NOMO-1 treated with dmso at 0.1 percent for 144 hours (cell line): ENCODE data around the gene ATF6.
"Not testable (repeated sequence)": the region's sequence is repeated elsewhere in the genome, so short reads cannot be mapped to it uniquely, and the experiment has no call there.

ENCODE experiments used
- DNase-seq: peaks from one replicate; lab custom pipeline; 2025; ENCODE audit not compliant: unreplicated experiment; lab: John Stamatoyannopoulos, UW

Gene ATF6

DNA sequence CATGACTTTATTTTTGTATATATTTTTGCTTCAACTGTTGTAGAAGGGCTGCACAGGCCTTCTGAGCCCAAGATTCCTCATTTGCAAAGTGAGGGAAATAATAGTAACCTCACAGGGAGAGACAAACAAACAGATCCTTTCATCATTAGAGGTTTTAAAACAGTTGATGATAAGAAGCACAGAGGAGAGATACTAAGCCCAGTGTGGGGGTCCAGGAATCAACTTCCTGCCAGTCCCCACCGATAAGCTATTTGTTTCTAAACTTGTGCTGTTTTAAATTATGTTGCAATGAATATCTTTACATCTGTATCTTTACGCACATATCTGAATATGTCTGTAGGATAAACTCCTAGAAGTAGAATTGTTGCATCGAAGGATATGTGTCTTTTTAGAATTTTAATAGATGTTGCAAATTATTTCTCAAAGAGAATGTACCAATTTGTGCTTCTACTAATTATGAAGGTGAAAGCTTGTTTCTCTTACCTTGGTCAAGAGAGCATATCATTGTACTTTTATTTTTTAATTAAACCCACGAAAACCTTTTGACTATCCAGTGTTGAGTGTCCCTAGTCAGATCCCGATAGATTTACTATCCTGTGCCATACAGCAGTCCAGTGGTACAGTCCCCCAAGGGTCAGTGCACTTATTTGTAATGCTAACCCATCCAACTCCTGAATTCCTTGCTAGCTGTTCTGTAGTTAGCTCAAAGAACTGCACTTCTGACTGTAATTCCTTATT, 34.0 kb upstream of the ATF6 start:
- no peak for DNase-seq

DNA sequence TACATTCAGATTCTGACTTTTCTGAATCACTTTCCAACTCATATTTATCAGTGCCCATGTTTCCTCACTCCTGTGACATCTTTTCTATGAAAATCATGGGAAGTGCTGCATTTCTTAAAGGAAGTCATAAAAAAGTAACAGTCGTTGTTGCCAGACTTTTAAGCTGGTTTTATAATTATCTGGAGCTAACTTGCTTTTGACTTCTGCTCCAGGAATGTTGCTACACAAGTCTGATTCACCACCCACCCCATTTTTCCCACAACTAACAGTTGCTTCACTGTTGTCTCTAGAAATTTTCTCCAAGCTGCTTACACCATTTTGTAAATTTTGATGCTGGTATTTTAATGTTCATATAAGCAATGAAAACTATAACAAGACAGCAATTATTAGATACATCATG, 32.6 kb upstream of the ATF6 start:
- DNase-seq, result peak; percentile 70

DNA sequence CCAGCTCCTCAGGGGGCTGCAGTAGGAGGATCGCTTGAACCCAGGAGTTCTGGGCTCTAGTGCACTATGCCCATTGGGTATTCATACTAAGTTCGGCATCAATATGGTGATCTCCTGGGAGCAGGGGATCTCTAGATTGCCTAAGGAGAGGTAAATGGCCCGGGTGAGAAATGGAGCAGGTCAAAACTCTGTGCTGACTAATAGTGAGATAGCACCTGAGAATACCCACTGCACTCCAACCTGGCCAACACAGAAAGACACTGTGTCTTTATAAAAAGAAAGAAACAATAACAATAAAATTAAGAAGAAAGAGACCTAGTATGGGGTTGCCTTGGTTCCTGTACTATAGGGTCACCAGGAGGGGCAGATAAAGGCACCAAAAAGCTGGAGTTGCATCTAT, 30.3 kb upstream of the ATF6 start:
- no peak for DNase-seq

DNA sequence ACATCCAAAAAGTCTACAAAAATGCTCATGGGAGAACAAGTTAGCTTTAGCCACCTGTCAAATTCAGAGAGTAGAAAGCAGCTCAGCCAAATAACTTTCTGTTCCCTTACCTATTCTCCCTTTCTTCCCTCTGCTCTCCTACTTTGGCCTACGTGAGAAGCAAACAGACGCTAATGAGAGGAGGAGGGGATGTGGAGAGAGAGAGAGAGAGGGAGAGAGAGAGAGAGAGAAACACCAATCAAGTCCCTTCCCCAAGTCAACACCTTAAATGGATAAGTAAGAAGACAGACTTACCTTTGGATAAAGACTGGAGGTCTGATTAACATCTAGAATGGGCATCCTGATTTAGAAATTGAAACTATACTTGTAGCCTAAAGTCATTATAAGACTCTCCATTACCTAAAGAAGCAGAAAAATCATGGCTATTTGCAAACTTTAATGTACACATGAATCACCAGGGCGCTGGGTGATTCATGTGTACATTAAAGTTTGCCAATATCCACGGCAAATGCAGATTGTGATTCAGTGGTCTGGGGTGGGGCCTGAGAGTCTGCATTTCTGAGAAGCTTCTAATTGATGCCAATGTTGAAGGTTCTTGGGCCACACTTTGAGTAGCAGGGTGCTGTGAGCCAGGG, 29.7 kb upstream of the ATF6 start:
- DNase-seq, result no peak

DNA sequence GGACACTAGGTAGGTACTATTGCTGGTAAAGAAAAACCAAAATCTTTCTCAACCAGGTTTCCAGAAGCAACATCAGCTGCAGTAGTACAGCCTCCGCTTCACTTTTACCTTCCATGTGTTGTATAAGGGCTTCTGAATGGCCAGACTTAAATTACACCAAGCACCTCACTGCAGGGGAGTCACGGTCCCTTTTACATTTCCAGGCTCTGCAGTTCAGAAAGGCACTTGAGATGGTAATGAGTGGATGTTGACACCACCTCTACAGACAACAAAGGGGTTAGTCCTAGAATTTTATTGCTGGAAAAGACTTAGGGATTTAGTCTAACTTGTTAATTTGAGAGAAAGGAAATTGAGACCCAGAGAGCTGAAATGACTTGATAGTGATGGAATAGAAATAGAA, 28.5 kb upstream of the ATF6 start:
- DNase-seq, result no peak

DNA sequence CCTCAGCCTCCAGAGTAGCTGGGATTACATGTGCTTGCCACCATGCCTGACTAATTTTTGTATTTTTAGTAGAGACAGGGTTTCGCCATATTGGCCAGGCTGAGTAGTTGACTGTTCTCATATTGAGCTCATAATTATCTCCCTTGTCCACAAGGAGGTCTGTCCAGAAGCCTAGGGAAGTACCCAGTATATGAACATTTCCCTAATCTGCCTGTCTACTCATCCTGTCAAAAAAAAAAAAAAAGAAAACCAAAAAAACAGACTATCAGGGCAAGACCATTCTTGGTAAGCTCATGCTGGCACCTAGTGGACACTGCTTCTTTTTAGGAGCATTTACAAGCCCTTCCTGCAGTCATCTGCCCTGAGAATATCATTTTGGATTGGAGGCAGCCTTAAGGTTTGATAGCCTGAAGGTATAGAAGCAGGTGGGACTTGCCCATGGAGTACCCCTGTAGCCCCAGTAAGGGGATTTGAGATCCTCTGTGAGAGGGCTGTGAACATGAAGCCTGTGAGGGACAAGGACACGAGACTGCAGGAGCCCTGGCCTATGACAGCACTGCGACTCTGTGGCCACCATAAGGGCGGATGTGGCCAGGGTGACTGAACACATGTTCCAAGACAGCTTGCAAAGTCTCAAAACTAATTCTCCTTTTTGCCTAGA, 27.4 kb upstream of the ATF6 start:
- peak; percentile 87 for DNase-seq

DNA sequence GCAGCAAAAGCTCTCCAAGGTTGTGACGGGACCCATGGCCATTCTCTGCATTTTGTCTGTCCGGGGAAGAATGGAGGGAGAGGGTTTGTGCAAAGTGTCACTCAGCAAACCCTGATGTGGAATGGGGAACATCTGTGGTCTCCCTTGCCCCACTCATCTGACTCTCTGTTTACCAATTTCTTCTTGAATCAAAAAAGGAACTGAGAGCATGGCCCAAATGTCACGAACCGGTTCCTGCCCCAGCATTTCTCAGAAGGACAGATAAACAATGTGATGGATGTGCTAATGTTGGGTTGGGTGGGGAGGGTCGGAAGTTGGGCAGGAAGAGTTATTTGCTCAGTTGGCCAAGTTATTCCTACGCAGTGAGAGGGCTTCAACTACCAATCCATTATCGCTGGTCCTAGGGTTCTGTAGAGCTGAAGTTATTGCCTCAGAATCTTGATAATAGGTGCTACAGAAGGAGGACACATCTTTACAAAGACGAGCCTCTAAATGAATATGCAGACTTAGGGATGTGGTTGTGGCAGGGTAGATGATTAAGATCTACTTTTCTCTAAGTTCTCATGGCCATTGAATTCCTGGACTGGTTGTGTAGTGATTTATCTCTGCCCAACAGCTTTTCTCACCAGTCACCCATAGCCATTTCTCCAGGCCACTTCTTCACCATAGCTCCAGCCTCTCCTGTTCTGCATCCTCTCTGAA, 26.1 kb upstream of the ATF6 start:
- peak; percentile 24 for DNase-seq

DNA sequence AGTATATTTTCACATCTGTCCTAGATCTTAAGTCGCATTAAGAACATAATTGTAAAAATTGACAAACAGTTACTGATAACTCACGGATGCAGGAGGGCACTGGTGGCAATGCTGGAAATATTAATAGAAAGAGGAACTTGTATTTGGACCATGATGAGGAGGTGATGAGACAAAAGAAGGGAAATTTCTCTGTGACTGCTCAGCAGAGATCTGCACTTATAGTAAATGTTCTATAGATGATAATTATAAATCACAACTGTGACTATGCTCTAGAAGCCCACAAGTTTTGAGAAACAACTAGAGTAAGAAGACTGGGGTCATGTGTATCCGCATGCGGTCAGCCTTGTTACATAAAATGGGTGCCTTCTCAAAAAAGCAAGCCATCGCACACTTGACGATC, 25.2 kb upstream of the ATF6 start:
- DNase-seq, result no peak

DNA sequence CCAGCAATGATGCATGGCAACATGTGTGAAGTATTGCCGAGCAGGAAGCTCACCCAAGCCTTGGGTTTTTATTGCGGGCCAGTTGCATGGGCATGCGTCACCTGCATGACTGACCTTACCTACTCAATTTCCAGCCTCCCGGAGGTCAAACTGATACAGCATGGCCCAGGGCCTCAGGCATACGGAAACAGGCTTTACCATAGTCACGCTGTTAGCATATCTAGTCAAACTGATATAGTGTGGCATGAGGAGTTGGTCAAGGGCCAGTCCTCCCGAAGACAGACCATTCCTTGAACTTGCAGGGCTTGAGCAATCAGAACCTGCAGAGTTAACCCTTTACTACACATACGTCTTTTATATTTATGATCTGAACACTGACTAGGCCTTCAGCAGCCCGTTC, 22.9 kb upstream of the ATF6 start:
- no peak for DNase-seq

DNA sequence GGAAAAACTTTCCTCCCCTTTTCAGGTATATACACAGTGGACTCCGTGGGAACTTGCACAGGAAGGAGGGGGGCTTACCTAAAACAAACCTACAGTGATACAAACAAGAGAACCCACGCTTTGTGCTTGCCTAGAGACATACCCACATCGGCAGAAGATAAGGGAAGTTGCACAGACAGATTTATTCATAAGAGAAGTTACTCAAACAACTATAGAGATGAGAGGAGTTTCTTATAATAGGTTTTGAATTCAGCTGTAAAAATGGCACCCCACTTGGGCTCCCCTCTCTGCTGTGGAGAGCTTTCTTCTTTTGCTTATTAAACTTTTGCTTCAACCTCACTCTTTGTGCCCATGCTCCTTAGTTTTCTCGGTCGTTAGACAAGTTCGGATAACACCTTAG, 18.3 kb upstream of the ATF6 start:
- DNase-seq, result no peak

DNA sequence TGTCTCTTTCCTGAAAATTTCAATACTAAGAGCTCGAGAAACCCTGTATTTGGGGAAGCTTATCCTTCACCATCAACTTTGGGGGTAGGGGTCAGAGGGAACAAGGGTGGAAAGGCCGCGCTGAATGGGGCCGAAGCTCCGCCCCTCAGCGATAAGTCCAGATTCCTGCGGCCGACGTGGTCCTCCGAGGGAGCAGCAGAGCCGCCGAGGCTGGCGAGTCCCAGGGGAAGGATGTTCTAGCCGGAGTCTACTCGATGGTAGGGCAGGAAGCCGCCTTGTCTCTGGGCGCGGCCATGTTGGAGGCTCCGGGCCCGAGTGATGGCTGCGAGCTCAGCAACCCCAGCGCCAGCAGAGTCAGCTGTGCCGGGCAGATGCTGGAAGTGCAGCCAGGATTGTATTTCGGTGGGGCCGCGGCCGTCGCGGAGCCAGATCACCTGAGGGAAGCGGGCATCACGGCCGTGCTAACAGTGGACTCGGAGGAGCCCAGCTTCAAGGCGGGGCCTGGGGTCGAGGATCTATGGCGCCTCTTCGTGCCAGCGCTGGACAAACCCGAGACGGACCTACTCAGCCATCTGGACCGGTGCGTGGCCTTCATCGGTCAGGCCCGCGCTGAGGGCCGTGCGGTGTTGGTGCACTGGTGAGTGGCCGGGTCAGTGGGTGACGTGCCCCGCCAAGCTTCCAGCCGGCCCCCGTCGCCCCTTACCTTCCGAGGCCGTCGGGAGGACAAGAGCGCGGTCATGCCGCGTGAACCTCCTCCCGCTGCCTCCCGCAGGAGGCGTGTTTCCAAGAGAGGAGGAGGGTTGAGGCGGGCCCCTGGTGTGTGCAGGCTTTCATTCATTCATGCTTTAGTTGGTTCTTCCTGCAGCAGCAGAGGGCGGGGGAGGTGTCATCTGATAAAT, 16.4 kb upstream of the ATF6 start, which contains the start of gene DUSP12:
TSS of gene DUSP12 (plus strand) at position 278 of the 899 bp plus-strand sequence. CDS start at position 294, 16 bp downstream.
- peak; percentile 94 for DNase-seq

DNA sequence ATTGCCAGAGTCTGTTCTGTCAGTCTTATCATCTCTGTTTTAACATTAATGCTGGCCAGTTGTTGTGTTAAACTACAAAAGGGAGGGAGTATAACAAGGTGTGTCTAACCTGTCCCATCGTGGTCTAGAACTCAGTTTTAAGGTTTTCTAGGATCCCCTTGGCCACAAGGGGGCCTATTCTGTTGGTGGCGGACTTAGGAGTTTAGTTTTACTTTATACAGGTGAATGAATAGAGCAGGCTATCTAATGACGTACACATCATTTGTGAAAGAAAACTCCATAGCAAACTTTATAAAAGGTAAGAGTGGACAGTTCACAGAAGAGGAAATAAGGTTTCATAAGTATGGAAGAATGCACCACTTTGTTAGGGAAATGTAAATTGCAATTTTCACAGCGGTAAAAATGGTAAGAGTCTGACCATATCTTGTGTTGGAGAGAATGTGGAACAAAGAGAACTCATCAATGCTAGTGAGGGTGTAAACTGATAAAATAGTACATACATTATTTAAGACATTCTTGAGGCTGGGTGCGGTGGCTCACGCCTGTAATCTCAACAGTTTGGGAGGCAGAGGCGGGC, 2.5 kb upstream of the ATF6 start:
- DNase-seq, result no peak

DNA sequence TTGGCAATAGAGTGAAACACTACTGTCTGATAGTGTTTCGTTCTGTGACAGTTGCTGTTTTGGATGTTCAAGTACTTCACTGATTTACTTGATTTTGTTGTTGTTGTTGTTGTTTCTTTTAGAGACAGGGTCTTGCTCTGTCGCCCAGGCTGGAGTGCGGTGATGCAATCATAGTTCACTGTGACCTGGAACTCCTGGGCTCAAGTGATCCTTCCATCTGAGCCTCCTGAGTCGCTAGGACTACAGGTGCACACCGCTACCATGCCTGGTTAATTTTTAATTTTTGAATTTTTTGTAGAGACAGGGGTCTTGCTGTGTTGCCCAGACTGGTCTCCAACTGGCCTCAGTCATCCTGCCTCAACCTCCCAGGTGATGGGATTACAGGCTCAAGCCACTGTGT, 2.3 kb downstream of the ATF6 start:
- DNase-seq, result no peak

DNA sequence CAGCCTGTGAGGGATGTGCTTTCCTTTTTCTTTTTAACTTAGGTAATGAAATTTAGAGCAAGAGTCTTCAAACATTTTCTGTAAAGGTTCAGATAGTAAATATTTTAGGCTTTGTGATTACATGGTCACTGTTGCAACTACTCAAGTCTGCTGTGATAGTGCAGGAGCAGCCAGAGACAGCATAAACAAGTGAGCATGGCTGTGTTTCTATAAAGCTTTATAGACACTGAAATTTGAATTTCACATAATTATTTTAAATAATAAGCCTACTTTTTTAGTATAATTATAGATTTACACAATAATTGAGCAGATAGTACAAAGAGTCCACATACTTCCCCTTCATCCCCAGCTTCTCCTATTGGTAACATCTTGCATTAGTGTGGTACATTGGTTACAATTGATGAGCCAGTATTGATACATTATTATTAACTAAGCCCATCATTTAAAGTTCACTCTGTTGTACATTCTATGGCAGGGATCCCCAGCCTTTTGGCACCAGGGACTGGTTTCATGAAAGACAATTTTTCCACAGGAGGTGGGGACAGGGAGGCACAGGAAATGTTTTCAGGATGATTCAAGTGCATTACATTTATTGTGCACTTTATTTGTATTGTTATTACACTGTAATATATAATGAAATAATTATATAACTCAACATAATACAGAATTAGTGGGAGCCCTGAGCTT, 3.0 kb downstream of the ATF6 start:
- no peak for DNase-seq

DNA sequence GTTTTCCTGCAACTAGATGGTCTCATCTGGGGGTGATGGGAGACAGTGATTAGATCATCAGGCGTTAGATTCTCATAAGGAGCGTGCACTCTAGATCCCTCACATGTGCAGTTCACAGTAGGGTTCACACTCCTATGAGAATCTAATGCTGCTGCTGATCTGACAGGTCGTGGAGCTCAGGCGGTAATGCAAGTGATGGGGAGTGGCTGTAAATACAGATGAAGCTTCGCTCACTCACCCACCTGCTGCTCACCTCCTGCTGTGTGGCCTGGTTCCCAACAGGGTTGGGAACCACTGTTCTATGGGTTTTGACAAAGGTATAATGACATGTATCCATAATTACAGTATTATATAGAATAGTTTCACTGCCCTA, 3.5 kb downstream of the ATF6 start:
- DNase-seq, result not testable (repeated sequence)

DNA sequence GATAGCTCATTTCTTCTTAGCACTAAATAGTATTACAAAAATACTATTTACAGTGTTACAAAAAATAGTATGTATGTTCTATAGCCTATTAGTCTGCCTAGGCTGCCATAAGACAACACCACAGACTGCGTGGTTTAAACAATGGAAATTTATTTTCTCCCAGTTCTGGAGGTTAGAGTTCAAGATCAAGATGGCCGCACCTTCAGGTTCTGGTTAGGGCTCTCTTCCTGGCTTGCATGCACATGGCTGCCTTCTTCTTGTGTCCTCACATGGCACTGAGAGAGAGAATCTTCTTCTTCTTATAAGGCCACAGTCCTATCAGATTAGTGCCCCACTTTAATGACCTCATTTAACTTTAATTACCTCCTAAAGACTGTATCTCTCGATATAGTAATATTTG, 4.1 kb downstream of the ATF6 start:
- no peak for DNase-seq

DNA sequence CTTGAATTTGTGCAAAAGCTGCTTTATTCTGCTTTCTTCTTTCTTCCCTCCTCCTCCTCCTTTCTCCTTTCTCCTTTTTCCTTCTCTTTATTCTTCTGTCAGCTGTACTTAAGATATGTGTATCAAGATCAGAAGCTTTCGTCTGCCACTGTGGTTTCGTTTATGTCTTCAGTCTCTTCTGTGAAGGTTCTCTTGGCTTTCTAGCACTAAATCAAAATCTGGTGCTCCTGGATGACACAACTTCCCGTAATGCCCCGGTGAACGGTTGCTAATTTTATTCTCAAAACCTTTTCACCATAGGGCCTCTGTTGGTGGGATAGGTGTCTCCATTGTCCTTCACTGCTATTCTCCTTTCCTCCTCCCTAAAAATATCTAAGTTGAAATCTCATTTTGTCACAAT, 5.0 kb downstream of the ATF6 start:
- DNase-seq, result no peak

DNA sequence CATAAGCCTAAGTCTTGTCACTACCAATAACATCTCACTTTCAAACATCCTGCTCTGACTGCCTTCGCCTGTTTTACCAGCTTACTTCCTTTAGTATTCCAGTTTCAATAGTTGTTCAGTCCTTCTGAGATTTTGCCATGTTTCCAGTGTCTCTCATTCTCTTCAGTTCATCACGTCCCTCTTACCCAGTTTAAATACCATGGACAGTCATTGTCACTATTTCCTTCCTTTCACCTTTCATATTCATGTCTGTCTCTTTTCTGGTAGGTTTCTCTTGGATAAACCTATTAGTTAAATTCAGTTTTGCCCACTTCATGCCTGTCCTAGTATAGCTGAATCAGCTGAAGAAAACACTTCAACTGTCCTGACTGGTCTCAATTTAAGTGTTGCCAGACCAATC, 5.9 kb downstream of the ATF6 start:
- no peak for DNase-seq

DNA sequence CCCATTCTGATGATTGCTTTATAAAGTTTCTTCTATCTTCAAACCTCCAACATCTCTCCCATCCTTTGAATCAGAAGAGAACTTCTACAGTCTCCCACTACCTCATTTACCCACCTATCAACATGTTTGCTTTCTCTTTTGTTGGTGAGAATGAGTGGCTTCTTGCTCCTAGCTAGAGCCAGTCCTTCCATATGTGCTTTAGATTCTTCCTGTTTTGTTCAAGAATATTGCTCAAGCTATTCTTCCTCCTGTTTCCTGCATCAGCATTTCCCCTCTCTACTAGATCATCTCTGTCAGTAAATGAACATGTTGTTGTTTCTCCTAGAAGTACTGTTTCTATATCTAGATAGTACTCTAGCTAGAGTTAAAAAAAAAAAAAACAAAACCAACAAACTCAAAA, 6.3 kb downstream of the ATF6 start:
- peak; percentile 45 for DNase-seq

DNA sequence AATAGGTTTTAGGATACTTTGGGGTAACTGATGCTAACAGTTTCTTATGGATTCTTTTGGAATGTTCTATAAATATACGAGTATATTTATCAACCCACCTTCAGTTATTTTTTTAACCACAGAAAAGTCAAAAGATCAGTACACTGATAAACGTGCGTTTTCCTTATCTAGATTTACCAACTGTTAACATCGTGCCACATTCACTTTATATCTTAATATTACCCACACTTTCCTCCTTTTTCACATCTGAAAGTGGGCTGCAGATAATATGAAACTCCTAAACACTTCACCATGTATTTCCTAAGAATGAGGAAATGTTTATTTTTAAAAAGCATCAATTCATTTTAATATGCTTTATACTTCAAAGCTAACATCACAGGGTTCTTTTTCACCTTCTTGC, 7.7 kb downstream of the ATF6 start:
- no peak for DNase-seq
